H9 (cell line): Measurements from ENCODE around the gene PALD1. TPM values are rescaled to one million over a fixed set of nuclear protein-coding genes. Genes with fewer than 3 reads are reported as not detected.

ENCODE experiments used
- DNase-seq: peaks from one replicate; pipeline ENCODE4 v3.0.0-alpha.2; 2017
- H2AFZ ChIP-seq: one replicate; pipeline ENCODE4 v1.6.1; 2013; ENCODE audit warnings: mild to moderate bottlenecking, low read length, control low read depth, moderate library complexity
- H2AK5ac ChIP-seq: 2 replicates; pipeline ENCODE4 v1.6.1; 2013; ENCODE audit warnings: low read length, control low read depth, mixed read lengths; ENCODE audit not compliant: insufficient read length
- H2BK120ac ChIP-seq: one replicate; pipeline ENCODE4 v1.6.1; 2013; ENCODE audit warnings: low read depth, mild to moderate bottlenecking, low read length, control low read depth, inconsistent platforms; ENCODE audit not compliant: poor library complexity, severe bottlenecking
- H2BK12ac ChIP-seq: 2 replicates; pipeline ENCODE4 v1.6.1; 2013; ENCODE audit warnings: low read length, control low read depth, mixed read lengths, low read depth; ENCODE audit not compliant: insufficient read length
- H2BK15ac ChIP-seq: 2 replicates; pipeline ENCODE4 v1.6.1; 2013; ENCODE audit warnings: low read depth, low read length, control low read depth
- H2BK20ac ChIP-seq: one replicate; pipeline ENCODE4 v1.6.1; 2013; ENCODE audit warnings: low read depth, mild to moderate bottlenecking, low read length, control low read depth, inconsistent platforms; ENCODE audit not compliant: poor library complexity, severe bottlenecking
- H2BK5ac ChIP-seq: 2 replicates; pipeline ENCODE4 v1.6.1; 2013; ENCODE audit warnings: low read length, control low read depth, mixed read lengths; ENCODE audit not compliant: insufficient read length
- H3K14ac ChIP-seq: 2 replicates; pipeline ENCODE4 v1.6.1; 2013; ENCODE audit warnings: low read length, control low read depth; ENCODE audit not compliant: insufficient read depth
- H3K18ac ChIP-seq: 2 replicates; pipeline ENCODE4 v1.6.1; 2013; ENCODE audit warnings: low read depth, mild to moderate bottlenecking, mixed read lengths, low read length, control low read depth; ENCODE audit not compliant: insufficient read length
- H3K23ac ChIP-seq: 2 replicates; pipeline ENCODE4 v1.6.1; 2013; ENCODE audit warnings: low read length, control low read depth, mixed read lengths, low read depth; ENCODE audit not compliant: insufficient read length
- H3K23me2 ChIP-seq: 2 replicates; pipeline ENCODE4 v1.6.1; 2013; ENCODE audit warnings: low read depth, mild to moderate bottlenecking, mixed read lengths, low read length, control low read depth; ENCODE audit not compliant: insufficient read length, poor library complexity, severe bottlenecking
- H3K27ac ChIP-seq: 2 replicates; pipeline ENCODE4 v1.5.1; 2013; ENCODE audit warnings: low read length, control low read depth, mixed read lengths, low read depth; ENCODE audit not compliant: insufficient read length
- H3K27me3 ChIP-seq: 2 replicates; pipeline ENCODE4 v1.6.1; 2013; ENCODE audit warnings: low read length, control low read depth, inconsistent platforms; ENCODE audit not compliant: insufficient read depth
- H3K4ac ChIP-seq: 2 replicates; pipeline ENCODE4 v1.6.1; 2013; ENCODE audit warnings: low read depth, mild to moderate bottlenecking, control low read depth, inconsistent platforms, low read length, moderate library complexity
- H3K4me1 ChIP-seq: 2 replicates; pipeline ENCODE4 v1.6.1; 2013; ENCODE audit warnings: low read length, control low read depth, inconsistent platforms; ENCODE audit not compliant: insufficient read depth
- H3K4me2 ChIP-seq: 2 replicates; pipeline ENCODE4 v1.6.1; 2013; ENCODE audit warnings: low read length, control low read depth, mixed read lengths; ENCODE audit not compliant: insufficient read length, insufficient read depth
- H3K56ac ChIP-seq: 2 replicates; pipeline ENCODE4 v1.6.1; 2013; ENCODE audit warnings: low read depth, mild to moderate bottlenecking, mixed read lengths, low read length, control low read depth; ENCODE audit not compliant: insufficient read length
- H3K79me1 ChIP-seq: 2 replicates; pipeline ENCODE4 v1.6.1; 2013; ENCODE audit warnings: low read depth, mild to moderate bottlenecking, moderate library complexity, low read length, control low read depth, inconsistent platforms; ENCODE audit not compliant: insufficient read depth, poor library complexity, severe bottlenecking
- H3K79me2 ChIP-seq: 2 replicates; pipeline ENCODE4 v1.6.1; 2013; ENCODE audit warnings: low read length, control low read depth, inconsistent platforms; ENCODE audit not compliant: insufficient read depth
- H3K9ac ChIP-seq: 2 replicates; pipeline ENCODE4 v1.6.1; 2013; ENCODE audit warnings: low read length, control low read depth, mixed read lengths; ENCODE audit not compliant: insufficient read length; ENCODE audit errors: extremely low read depth
- H3K9me3 ChIP-seq: one replicate; pipeline ENCODE4 v1.6.1; 2013; ENCODE audit warnings: low read depth, low read length, inconsistent platforms; ENCODE audit not compliant: control insufficient read depth
- H3T11ph ChIP-seq: one replicate; pipeline ENCODE4 v1.6.1; 2013; ENCODE audit warnings: mild to moderate bottlenecking, low read length, control low read depth, inconsistent platforms
- H4K20me1 ChIP-seq: one replicate; pipeline ENCODE4 v1.6.1; 2013; ENCODE audit not compliant: control insufficient read depth, insufficient read length, insufficient read depth
- H4K5ac ChIP-seq: 2 replicates; pipeline ENCODE4 v1.6.1; 2013; ENCODE audit warnings: low read depth, mild to moderate bottlenecking, mixed read lengths, low read length, control low read depth; ENCODE audit not compliant: insufficient read length
- H4K8ac ChIP-seq: replicated peaks from 2 replicates; pipeline ENCODE4 v1.6.1; 2013; ENCODE audit warnings: low read length, control low read depth, mixed read lengths, low read depth; ENCODE audit not compliant: insufficient read length
- H4K91ac ChIP-seq: 2 replicates; pipeline ENCODE4 v1.6.1; 2013; ENCODE audit warnings: low read depth, mild to moderate bottlenecking, moderate library complexity, mixed read lengths, low read length, control low read depth; ENCODE audit not compliant: insufficient read length
- H3K27ac Mint-ChIP-seq, 3 experiments: 2 replicates in 2 of 3; 3 replicates in 1 of 3; pipeline ENCODE4 v1.8.0; 2020 to 2021; ENCODE audit warnings: mixed read lengths in 3 of 3, mild to moderate bottlenecking in 1 of 3, moderate library complexity in 1 of 3
- H3K27me3 Mint-ChIP-seq: 2 replicates; pipeline ENCODE4 v1.8.0; 2021; ENCODE audit warnings: low read depth, mild to moderate bottlenecking, moderate library complexity, mixed read lengths
- H3K36me3 Mint-ChIP-seq, 3 experiments: 2 replicates in 2 of 3; 3 replicates in 1 of 3; pipeline ENCODE4 v1.8.0; 2020 to 2021; ENCODE audit warnings: low read depth in 3 of 3, mixed read lengths in 3 of 3; ENCODE audit not compliant: insufficient read depth in 1 of 3
- H3K4me1 Mint-ChIP-seq, 2 experiments: 2 replicates each; pipeline ENCODE4 v1.8.0; 2020; ENCODE audit warnings: mixed read lengths in 2 of 2
- H3K4me3 Mint-ChIP-seq, 2 experiments: 2 replicates in 1 of 2; 3 replicates in 1 of 2; pipeline ENCODE4 v1.8.0; 2020 to 2021; ENCODE audit warnings: mild to moderate bottlenecking in 2 of 2, mixed read lengths in 2 of 2, moderate library complexity in 1 of 2
- H3K9me3 Mint-ChIP-seq, 2 experiments: 2 replicates in 1 of 2; 3 replicates in 1 of 2; pipeline ENCODE4 v1.8.0; 2020; ENCODE audit warnings: mild to moderate bottlenecking in 2 of 2, mixed read lengths in 2 of 2, moderate library complexity in 1 of 2
- CTCF ChIP-seq: fragments of 200-600 bp; sonication (generic); conservative IDR thresholded peaks from 3 replicates; pipeline ENCODE4 v1.8.0; 2021; ENCODE audit warnings: antibody characterized with exemption, mild to moderate bottlenecking
- WGBS: extraction: QIAGEN DNeasy Blood & Tissue Kit; methylation state at CpG from one replicate; pipeline ENCODE4 v1.1.7; 2013; ENCODE audit warnings: missing lambda C conversion rate, low lambda C conversion rate, mixed read lengths; ENCODE audit not compliant: insufficient read length; ENCODE audit errors: extremely low coverage; 5-methylcytosine and 5-hydroxymethylcytosine counted together
- total RNA-seq: library from RNA; stranded (reverse); gene quantifications from 2 replicates; pipeline ENCODE4 v1.2.1, GENCODE V29; 2021

The PALD1 gene
- total RNA-seq, 1 experiment from 2014 or later = 21.1 TPM

GRCh38 chr10:70540789-70541360, 62.3 kb downstream of the PALD1 start:
- whole genome bisulfite sequencing = no CpG with 5 or more reads among the region's 15 CpGs
- Histone ChIP-seq H3K14ac (no peak overlapping the region), H3T11ph (no peak overlapping the region), H2BK20ac (no peak overlapping the region), H2AFZ (no peak overlapping the region), H2BK120ac (no peak overlapping the region), H3K18ac (no peak overlapping the region), H3K9ac (no peak overlapping the region), H3K79me2 (no peaks in the 10 kb centered on the region), H3K27ac (no peak overlapping the region), H4K5ac (no peak overlapping the region), H4K91ac (no peak overlapping the region), H3K4me1 (no peaks in the 10 kb centered on the region; the same call in 1 of the 2 replicates), H2BK12ac (no peak overlapping the region), H3K9me3 (no peaks in the 10 kb centered on the region), H2AK5ac (no peak overlapping the region), H3K23ac (no peak overlapping the region), H4K8ac (no peak overlapping the region), H3K4ac (no peak overlapping the region), H2BK5ac (no peak overlapping the region), H3K27me3 (no peaks in the 10 kb centered on the region), H4K20me1 (peaks cover 3% of the 10 kb centered on the region), H2BK15ac (no peak overlapping the region), H3K56ac (no peak overlapping the region), H3K4me2 (no peak overlapping the region), H3K23me2 (no peaks in the 10 kb centered on the region), H3K79me1 (no peaks in the 10 kb centered on the region)
- Mint-ChIP-seq H3K36me3 (peaks cover 0 to 23% (median 5%) of the 10 kb centered on the region in 3 experiments; a peak in 5 of 7 replicates), H3K4me3 (no peak overlapping the region), H3K27ac (no peak overlapping the region), H3K9me3 (no peaks in the 10 kb centered on the region), H3K4me1 (peaks cover 10 to 12% of the 10 kb centered on the region in 2 experiments), H3K27me3 (no peaks in the 10 kb centered on the region)
- TF ChIP-seq CTCF = peak; percentile 15; the same call in 1 of the 3 replicates
- no peak for DNase-seq
